HG03196 (cell line): ENCODE data around the gene PPBP.
"Not testable (repeated sequence)": the region's sequence is repeated elsewhere in the genome, so short reads cannot be mapped to it uniquely, and the experiment has no call there.

Experiments used
- ATAC-seq: cut with Tn5 transposase; IDR thresholded peaks from one replicate; pipeline ENCODE4 v1.9.1; 2021; ENCODE audit not compliant: unreplicated experiment

The PPBP gene

GRCh38 chr4:73998040-73999011 is 10.3 kb upstream of the PPBP start, which contains the start of gene CXCL5:
Gene CXCL5 (minus strand): TSS chr4:73998677. CDS start chr4:73998581, 96 bp downstream.
- no peak for ATAC-seq

- no peak for ATAC-seq
These were observed 4.1 kb upstream of the PPBP start for GRCh38 chr4:73992050-73992449.

GRCh38 chr4:73991742-73992000 is 3.7 kb upstream of the PPBP start:
- no peak for ATAC-seq

GRCh38 chr4:73990988-73991741 is 3.2 kb upstream of the PPBP start:
- ATAC-seq = no peak

- no peak for ATAC-seq
These were observed 1.9 kb upstream of the PPBP start for GRCh38 chr4:73989928-73990327.

GRCh38 chr4:73989031-73989430 is 1.0 kb upstream of the PPBP start:
- no peak for ATAC-seq

- no peak for ATAC-seq
These were observed 2.5 kb downstream of the PPBP start for GRCh38 chr4:73985528-73985852.

- no peak for ATAC-seq
These were observed 3.1 kb downstream of the PPBP start for GRCh38 chr4:73984736-73985527.

GRCh38 chr4:73981175-73981574 is 6.8 kb downstream of the PPBP start:
- not testable (repeated sequence) for ATAC-seq

GRCh38 chr4:73979407-73979957 is 8.5 kb downstream of the PPBP start:
- no peak for ATAC-seq

GRCh38 chr4:73978886-73979285 is 9.1 kb downstream of the PPBP start:
- ATAC-seq = no peak

GRCh38 chr4:73976716-73977115 is 11.3 kb downstream of the PPBP start:
- no peak for ATAC-seq

GRCh38 chr4:73976217-73976616 is 11.8 kb downstream of the PPBP start:
- no peak for ATAC-seq

- no peak for ATAC-seq
These were observed 13.6 kb downstream of the PPBP start for GRCh38 chr4:73974352-73974751.

GRCh38 chr4:73970945-73971344 is 17.0 kb downstream of the PPBP start:
- no peak for ATAC-seq

- ATAC-seq = no peak
These were observed 18.0 kb downstream of the PPBP start for GRCh38 chr4:73970011-73970410.

- no peak for ATAC-seq
These were observed 20.1 kb downstream of the PPBP start for GRCh38 chr4:73967866-73968265.

- ATAC-seq = no peak
These were observed 23.0 kb downstream of the PPBP start for GRCh38 chr4:73964862-73965611.

GRCh38 chr4:73962724-73963123 is 25.3 kb downstream of the PPBP start:
- ATAC-seq = no peak

- ATAC-seq = not testable (repeated sequence)
These were observed 28.9 kb downstream of the PPBP start for GRCh38 chr4:73959041-73959440.
